GM23338 (cell line): ENCODE results near the gene MYH4. TPM values are rescaled to one million over a fixed set of nuclear protein-coding genes. Genes with fewer than 3 reads are reported as not detected.

Experiments
- ATAC-seq: fragments of 200-7000 bp; cut with Tn5 transposase; 3 replicates; pipeline ENCODE4 v1.9.1; 2020
- DNase-seq: peaks from one replicate; pipeline ENCODE4 v3.0.0-alpha.2; 2015; ENCODE audit warnings: low spot score
- H2AFZ ChIP-seq: fragments of 200-600 bp; sonication (generic); 2 replicates; pipeline ENCODE4 v1.8.0; 2016; ENCODE audit warnings: antibody characterized with exemption, mild to moderate bottlenecking, moderate library complexity
- H3F3A ChIP-seq: fragments of 200-600 bp; sonication (generic); replicated peaks from 2 replicates; pipeline ENCODE4 v1.8.0; 2017; ENCODE audit warnings: antibody characterized with exemption, mixed run types, low read depth
- H3K27ac ChIP-seq: fragments of 200-600 bp; sonication (generic); 2 replicates; pipeline ENCODE4 v1.6.1; 2016; ENCODE audit warnings: low read depth
- H3K27me3 ChIP-seq: fragments of 200-600 bp; sonication (generic); 2 replicates; pipeline ENCODE4 v1.8.0; 2016; ENCODE audit warnings: mild to moderate bottlenecking, mixed run types, moderate library complexity; ENCODE audit not compliant: insufficient read depth
- H3K36me3 ChIP-seq: fragments of 200-600 bp; sonication (generic); 2 replicates; pipeline ENCODE4 v1.8.0; 2016; ENCODE audit warnings: mild to moderate bottlenecking; ENCODE audit not compliant: insufficient read depth
- H3K4me1 ChIP-seq: fragments of 200-600 bp; sonication (generic); 2 replicates; pipeline ENCODE4 v1.8.0; 2016; ENCODE audit warnings: mild to moderate bottlenecking, moderate library complexity; ENCODE audit not compliant: insufficient read depth
- H3K4me2 ChIP-seq: fragments of 200-600 bp; sonication (generic); 2 replicates; pipeline ENCODE4 v1.7.1; 2017; ENCODE audit warnings: mixed run types
- H3K4me3 ChIP-seq: fragments of 200-600 bp; sonication (generic); 2 replicates; pipeline ENCODE4 v1.6.1; 2016; ENCODE audit warnings: mixed run types
- H3K79me2 ChIP-seq: fragments of 200-600 bp; sonication (generic); replicated peaks from 2 replicates; pipeline ENCODE4 v1.8.0; 2017; ENCODE audit warnings: mild to moderate bottlenecking; ENCODE audit not compliant: insufficient read depth
- H3K9me2 ChIP-seq: fragments of 200-600 bp; sonication (generic); 2 replicates; pipeline ENCODE4 v1.8.0; 2017; ENCODE audit not compliant: insufficient read depth
- H4K20me1 ChIP-seq: fragments of 200-600 bp; sonication (generic); replicated peaks from 2 replicates; pipeline ENCODE4 v1.8.0; 2017; ENCODE audit warnings: mild to moderate bottlenecking; ENCODE audit not compliant: insufficient read depth
- H3K27ac Mint-ChIP-seq: 2 replicates; pipeline ENCODE4 v1.8.0; 2020; ENCODE audit warnings: inconsistent platforms, mild to moderate bottlenecking, moderate library complexity, mixed read lengths
- H3K27me3 Mint-ChIP-seq: 3 replicates; pipeline ENCODE4 v1.8.0; 2022; ENCODE audit warnings: low read depth, mild to moderate bottlenecking, moderate library complexity, mixed read lengths, inconsistent platforms; ENCODE audit not compliant: insufficient read depth, poor library complexity
- H3K36me3 Mint-ChIP-seq: 3 replicates; pipeline ENCODE4 v1.8.0; 2021; ENCODE audit warnings: low read depth, mild to moderate bottlenecking, inconsistent platforms, moderate library complexity, mixed read lengths
- H3K4me1 Mint-ChIP-seq: 3 replicates; pipeline ENCODE4 v1.8.0; 2020; ENCODE audit warnings: mild to moderate bottlenecking, inconsistent platforms, mixed read lengths
- H3K4me3 Mint-ChIP-seq: 3 replicates; pipeline ENCODE4 v1.8.0; 2021; ENCODE audit warnings: moderate library complexity, mild to moderate bottlenecking, inconsistent platforms, mixed read lengths
- H3K9me3 Mint-ChIP-seq: 3 replicates; pipeline ENCODE4 v1.8.0; 2020; ENCODE audit warnings: moderate library complexity, mild to moderate bottlenecking, inconsistent platforms, mixed read lengths
- CREB1 ChIP-seq: fragments of 250-450 bp; sonication (Bioruptor Pico); IDR thresholded peaks from 2 replicates; pipeline ENCODE4 v1.5.0; 2020; ENCODE audit warnings: low read depth, mild to moderate bottlenecking, moderate library complexity
- NANOG ChIP-seq: IDR thresholded peaks from 2 replicates; pipeline ENCODE4 v1.6.1; 2016; ENCODE audit warnings: antibody characterized with exemption, borderline replicate concordance
- STAT1 ChIP-seq: IDR thresholded peaks from one replicate; pipeline ENCODE4 v1.6.1; 2016; ENCODE audit warnings: antibody characterized with exemption; ENCODE audit not compliant: unreplicated experiment
- ZNF114 ChIP-seq: fragments of 250-450 bp; sonication (Bioruptor Pico); IDR thresholded peaks from 2 replicates; pipeline ENCODE4 v1.5.0; 2020; ENCODE audit warnings: mild to moderate bottlenecking, moderate library complexity
- polyA plus RNA-seq: library from polyadenylated mRNA; unstranded; fragments of >200 nt; fragmentation: Nextera tagmentation; extraction: Ambion mirVana; gene quantifications from 2 replicates; pipeline ENCODE4 v1.2.1, GENCODE V29; 2016
- total RNA-seq: library from RNA; depleted of rRNA; stranded (reverse); fragments of >200 nt; shearing (Covaris generic); gene quantifications from 2 replicates; pipeline ENCODE4 v1.2.3, GENCODE V29; 2014
- TF ChIP-seq, protein P1 (sequence below): IDR thresholded peaks from one replicate; pipeline ENCODE4 v1.6.1; 2018; ENCODE audit warnings: antibody characterized with exemption; ENCODE audit not compliant: unreplicated experiment
- TF ChIP-seq, protein P2 (sequence below): IDR thresholded peaks from 2 replicates; pipeline ENCODE4 v1.6.1; 2016; ENCODE audit warnings: antibody characterized with exemption
- TF ChIP-seq, protein P3 (sequence below), 2 experiments: fragments of 200-600 bp in 1 of 2; sonication (generic) in 1 of 2; conservative IDR thresholded peaks; 2 replicates each; pipeline versions ENCODE4 v1.5.1 to v1.6.1; 2016 to 2017; ENCODE audit warnings: antibody characterized with exemption in 2 of 2, low read depth in 2 of 2, mild to moderate bottlenecking in 2 of 2, moderate library complexity in 1 of 2

MYH4 gene
- total and polyA plus RNA-seq, 2 experiments from 2014 or later = not detected

DNA sequence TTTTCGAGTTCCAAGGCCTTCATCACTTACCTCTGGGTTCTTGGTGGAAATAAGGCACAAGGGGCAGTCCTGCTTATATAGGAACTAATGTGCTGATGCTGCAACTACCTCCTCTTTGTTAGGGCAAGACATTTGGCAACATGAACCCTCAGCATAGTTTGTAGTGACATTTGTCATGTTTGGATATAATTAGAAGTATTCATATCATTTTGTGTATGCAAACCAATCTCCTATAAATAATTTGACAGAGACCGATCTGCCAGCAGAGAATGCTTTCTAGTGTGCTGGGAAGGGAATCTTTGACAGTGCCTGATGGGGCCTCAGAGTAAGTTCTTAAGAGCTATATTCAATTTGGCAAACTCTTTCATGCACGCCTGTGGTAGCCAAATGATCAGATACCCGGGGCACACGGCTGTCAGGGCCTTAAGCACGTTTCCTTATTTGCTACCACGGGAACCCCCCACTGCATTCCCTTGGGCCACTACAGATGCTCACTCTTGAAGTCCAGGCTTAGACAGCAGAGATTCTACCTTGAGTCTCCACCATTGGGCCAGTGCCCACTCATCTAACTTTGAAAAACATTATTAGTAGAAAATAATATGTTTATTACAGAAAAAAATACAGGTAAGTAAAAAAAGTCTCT is 47.3 kb downstream of the MYH4 start, which contains the start of gene MYH8 (continued):
- TF ChIP-seq, protein P1, sequence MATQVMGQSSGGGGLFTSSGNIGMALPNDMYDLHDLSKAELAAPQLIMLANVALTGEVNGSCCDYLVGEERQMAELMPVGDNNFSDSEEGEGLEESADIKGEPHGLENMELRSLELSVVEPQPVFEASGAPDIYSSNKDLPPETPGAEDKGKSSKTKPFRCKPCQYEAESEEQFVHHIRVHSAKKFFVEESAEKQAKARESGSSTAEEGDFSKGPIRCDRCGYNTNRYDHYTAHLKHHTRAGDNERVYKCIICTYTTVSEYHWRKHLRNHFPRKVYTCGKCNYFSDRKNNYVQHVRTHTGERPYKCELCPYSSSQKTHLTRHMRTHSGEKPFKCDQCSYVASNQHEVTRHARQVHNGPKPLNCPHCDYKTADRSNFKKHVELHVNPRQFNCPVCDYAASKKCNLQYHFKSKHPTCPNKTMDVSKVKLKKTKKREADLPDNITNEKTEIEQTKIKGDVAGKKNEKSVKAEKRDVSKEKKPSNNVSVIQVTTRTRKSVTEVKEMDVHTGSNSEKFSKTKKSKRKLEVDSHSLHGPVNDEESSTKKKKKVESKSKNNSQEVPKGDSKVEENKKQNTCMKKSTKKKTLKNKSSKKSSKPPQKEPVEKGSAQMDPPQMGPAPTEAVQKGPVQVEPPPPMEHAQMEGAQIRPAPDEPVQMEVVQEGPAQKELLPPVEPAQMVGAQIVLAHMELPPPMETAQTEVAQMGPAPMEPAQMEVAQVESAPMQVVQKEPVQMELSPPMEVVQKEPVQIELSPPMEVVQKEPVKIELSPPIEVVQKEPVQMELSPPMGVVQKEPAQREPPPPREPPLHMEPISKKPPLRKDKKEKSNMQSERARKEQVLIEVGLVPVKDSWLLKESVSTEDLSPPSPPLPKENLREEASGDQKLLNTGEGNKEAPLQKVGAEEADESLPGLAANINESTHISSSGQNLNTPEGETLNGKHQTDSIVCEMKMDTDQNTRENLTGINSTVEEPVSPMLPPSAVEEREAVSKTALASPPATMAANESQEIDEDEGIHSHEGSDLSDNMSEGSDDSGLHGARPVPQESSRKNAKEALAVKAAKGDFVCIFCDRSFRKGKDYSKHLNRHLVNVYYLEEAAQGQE = no peak

DNA sequence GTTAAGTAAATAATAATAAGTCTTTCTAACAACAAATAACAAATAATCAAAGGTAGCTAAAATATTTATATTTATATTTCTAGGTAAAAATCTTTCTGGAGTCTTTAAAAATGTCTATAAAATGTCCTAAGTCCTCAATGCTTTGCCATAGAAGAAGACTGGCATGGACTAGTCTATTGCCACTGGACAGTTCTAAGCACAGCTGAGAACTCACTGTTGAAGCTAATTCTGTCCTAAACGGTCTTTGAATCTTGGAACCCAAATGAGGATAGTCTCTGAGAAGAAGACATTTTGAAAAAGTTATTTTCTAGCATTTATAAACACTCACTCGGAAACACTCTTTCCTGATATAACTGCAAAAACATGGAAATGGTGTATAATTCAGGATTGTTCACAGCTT is 48.1 kb downstream of the MYH4 start:
- no peaks in the 10 kb centered on the region for H3K79me2 ChIP-seq
- ATAC-seq = no peak
- peaks cover 24% of the 10 kb centered on the region for H3K4me1 ChIP-seq

More for the DNA sequence above, 48.1 kb downstream of the MYH4 start:
- DNase-seq = no peak
- H3K9me3 Mint-ChIP-seq = no peaks in the 10 kb centered on the region
- no peaks in the 10 kb centered on the region for H3K36me3 ChIP-seq
- no peaks in the 10 kb centered on the region for H4K20me1 ChIP-seq
- H3K36me3 Mint-ChIP-seq = no peaks in the 10 kb centered on the region
- TF ChIP-seq ZNF114 (CRISPR knock-in tag) (no peak), STAT1 (no peak), NANOG (no peak), CREB1 (CRISPR knock-in tag) (no peak)
- TF ChIP-seq, protein P2, sequence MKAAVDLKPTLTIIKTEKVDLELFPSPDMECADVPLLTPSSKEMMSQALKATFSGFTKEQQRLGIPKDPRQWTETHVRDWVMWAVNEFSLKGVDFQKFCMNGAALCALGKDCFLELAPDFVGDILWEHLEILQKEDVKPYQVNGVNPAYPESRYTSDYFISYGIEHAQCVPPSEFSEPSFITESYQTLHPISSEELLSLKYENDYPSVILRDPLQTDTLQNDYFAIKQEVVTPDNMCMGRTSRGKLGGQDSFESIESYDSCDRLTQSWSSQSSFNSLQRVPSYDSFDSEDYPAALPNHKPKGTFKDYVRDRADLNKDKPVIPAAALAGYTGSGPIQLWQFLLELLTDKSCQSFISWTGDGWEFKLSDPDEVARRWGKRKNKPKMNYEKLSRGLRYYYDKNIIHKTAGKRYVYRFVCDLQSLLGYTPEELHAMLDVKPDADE = no peak
- TF ChIP-seq, protein P3, sequence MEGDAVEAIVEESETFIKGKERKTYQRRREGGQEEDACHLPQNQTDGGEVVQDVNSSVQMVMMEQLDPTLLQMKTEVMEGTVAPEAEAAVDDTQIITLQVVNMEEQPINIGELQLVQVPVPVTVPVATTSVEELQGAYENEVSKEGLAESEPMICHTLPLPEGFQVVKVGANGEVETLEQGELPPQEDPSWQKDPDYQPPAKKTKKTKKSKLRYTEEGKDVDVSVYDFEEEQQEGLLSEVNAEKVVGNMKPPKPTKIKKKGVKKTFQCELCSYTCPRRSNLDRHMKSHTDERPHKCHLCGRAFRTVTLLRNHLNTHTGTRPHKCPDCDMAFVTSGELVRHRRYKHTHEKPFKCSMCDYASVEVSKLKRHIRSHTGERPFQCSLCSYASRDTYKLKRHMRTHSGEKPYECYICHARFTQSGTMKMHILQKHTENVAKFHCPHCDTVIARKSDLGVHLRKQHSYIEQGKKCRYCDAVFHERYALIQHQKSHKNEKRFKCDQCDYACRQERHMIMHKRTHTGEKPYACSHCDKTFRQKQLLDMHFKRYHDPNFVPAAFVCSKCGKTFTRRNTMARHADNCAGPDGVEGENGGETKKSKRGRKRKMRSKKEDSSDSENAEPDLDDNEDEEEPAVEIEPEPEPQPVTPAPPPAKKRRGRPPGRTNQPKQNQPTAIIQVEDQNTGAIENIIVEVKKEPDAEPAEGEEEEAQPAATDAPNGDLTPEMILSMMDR (conservative IDR thresholded peaks at IDR 0.05; ENCODE audit: low read depth in 2 of 2) = no peak
- no peak overlapping the region for H3K27ac Mint-ChIP-seq
- no peak overlapping the region for H2AFZ ChIP-seq
- no peak overlapping the region for H3K27ac ChIP-seq
- H3K4me3 Mint-ChIP-seq = no peak overlapping the region
- H3F3A ChIP-seq = no peaks in the 10 kb centered on the region
- no peak overlapping the region for H3K4me3 ChIP-seq
- H3K9me2 ChIP-seq = no peaks in the 10 kb centered on the region
- H3K27me3 ChIP-seq = no peaks in the 10 kb centered on the region
- H3K4me2 ChIP-seq = no peak overlapping the region
- H3K4me1 Mint-ChIP-seq = peaks cover 25% of the 10 kb centered on the region
- no peaks in the 10 kb centered on the region for H3K27me3 Mint-ChIP-seq
